Suppressor macrophage treated with lipopolysaccharide for 1 hour (primary cell): Measurements from ENCODE around the gene GRAMD2A.
A peak's percentile ranks its signal among the peaks of the same experiment; 100 is the strongest.

Experiments used
- DNase-seq, 3 donors: peaks; one replicate each; pipeline ENCODE4 v3.0.0-alpha.2; 2020 to 2022

The GRAMD2A gene

DNA sequence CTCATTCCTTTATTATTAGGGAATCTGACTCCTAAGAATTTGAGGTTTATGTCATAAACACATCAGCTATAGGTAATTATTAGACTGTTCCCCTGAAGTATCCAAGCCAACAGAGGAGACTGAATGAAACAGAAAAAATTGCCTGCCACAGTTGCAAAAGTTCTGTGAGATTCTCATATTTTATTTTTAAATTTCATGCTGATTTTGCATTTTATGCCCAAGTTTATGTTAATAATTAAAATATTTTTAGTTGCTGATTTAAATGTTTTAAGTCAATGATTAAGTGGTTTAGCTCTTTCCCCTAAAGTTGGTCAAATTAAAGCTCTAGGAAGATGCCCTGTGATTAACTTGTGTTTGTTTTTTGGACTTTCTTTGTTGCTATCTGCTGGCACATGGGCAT is 69.2 kb downstream of the GRAMD2A start:
- DNase-seq: no peak

- DNase-seq: no peak
Observed at GRCh38 chr15:72127724-72128322, 69.8 kb downstream of the GRAMD2A start.

- DNase-seq: no peak
Observed at GRCh38 chr15:72124218-72124617, 73.4 kb downstream of the GRAMD2A start.

DNA sequence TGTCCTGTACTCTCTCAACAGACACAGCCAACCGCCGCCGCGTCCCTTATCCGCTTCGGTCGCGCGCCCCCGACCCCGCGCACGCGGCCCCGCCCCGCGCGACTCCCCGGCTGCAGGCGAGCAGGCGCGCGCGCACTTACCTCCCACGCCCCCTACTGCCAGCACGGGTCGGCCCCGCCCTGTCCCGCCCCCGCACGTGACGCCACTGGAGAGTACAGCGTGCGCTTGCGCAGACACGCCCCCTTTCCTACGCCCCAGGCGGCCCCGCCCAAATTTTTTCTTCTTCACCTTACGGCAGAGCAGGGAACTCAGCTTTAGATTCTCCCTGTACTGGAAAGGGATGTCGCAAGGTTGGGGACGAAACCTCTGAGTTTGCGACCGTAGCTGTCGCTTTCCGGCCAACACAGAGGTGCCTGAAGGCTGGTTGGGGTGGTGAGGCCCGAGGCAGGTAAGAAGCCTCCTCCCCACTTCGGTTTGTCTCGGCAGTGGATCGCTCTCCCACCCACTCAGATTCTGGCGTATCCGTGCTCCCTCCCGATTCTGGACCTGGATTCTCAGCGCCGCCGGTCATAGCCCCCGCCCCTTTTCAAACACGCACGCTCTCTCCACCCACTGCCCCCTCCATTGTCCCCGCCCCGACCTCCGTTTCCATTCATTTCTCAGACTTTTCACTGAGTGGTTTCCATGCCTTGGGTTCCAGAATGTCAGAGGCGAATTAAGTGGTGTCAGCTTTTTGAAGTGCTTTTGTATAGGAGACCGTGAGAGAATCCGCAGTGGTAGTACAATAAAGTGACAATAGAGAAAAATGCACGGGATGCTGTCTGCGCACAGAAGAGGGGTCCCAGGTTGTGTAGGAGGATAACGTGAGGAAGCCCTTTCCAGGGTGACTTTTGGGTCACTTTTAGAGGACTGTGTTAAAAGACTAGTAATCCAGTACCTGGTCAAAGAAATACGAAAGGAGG is 79.3 kb downstream of the GRAMD2A start, which contains the start of the genes MYO9A and SENP8:
TSS of gene MYO9A (minus strand) at position 134 of the 962 bp plus-strand sequence. CDS start 71,587 bp downstream, outside the sequence.
TSS of gene SENP8 (plus strand) at position 387 of the 962 bp plus-strand sequence. CDS start 21,221 bp downstream, outside the sequence.
- DNase-seq: peak; percentile 99 to 100 (median 100)

DNA sequence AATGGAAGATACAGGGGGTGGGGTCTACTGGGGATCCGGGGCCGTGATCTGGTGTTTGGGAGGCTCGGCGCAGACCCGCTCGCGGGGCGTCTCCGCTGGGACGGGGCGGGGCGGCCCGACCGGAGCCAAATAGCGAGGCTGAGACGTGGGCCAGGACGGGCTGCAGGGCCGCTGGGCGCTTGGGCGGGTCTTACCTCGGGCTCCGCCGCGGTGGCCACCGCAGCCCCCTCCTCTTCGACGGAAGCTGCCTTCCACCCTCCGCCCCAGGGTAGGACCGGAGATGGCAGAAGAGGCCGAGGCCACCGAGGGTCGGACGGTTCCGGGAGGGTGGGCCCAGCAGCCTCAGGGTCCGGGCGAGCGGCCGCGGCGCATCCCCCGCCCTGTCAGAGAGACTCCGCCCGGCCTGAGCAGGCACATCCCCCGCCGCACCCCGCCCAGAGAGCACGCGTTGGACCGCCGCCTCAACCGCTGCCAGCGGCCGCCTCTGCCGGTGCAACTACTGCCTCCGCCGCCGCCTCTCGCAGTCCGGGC is 80.0 kb downstream of the GRAMD2A start:
- peak; percentile 85 to 93 (median 86) for DNase-seq

DNA sequence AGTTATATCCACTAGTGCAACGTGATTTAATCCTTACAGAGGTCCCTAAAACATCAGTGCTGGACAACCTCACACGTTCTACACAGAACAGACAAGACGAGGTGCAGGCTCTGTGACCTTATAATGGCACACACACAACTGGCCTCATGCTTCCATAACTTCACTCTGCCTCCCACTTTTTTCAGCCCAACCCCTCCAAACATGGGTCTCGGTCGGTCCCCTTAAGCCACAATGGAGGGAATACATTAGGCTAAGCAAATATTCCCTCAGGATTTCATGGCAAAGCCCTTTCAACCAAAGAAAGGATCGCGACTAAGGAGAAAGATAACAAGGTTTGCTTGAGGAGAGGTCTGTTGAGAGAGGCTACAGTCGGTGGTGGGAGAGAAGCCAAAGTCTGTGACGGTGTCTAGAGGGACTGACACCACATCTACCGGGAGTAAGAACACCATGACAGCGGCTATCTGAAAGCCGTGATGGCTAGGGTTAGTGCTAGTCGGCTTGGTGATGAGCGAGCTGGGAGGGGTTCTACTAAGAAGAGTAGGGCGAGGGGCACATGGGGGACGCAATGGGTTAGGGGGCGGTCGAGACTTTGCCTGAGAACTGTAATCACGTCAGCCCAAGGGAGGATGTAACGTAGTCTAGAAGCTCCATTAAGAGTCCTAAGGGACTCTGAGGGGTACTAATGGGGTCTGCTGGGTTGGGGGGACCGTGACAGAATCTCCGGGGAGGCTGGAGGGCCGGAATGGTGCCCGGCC is 80.7 kb downstream of the GRAMD2A start:
- peak in 2 of 3 donors; percentile 4 to 9 for DNase-seq

- DNase-seq: no peak
Observed at GRCh38 chr15:72113347-72114031, 84.1 kb downstream of the GRAMD2A start.

DNA sequence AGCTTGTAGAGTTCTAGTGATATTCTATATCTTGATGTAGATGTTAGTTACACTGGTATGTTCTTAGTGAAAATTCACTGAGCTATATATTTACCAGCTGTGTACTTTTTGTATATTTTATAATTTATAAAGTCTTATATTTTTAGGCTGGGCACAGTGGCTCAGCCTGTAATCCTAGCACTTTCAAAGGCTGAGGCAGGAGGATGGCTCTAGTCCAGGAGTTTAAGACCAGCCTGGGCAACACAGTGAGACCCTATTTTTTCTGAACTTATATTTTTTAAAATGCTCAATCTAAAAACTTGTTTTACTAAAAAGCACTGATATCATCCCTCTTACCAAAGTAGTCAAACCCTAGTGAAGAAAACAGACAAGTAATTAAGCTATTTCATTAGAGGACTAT is 84.8 kb downstream of the GRAMD2A start:
- DNase-seq: no peak

- no peak for DNase-seq
Observed at GRCh38 chr15:72112116-72112515, 85.5 kb downstream of the GRAMD2A start.

DNA sequence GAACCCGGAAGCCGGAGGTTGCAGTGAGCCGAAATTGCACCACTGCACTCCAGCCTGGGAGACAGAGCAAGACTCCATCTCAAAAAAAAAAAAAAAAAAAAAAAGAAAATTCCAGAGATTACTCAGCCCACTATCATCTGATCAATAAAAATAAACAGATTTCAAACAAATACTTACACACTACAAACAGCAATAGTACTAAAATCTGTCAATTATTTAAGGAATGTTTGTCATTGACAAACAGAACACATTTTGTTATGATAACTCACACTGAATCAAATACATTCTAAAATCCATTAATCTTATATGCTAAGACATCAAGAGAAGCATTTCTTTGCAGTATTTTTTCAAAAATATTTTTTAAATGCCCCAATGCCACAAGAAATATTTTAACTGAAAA is 87.2 kb downstream of the GRAMD2A start:
- DNase-seq: no peak
